ENCODE results near the gene LRRC41.
"Not testable (repeated sequence)": the region's sequence is repeated elsewhere in the genome, so short reads cannot be mapped to it uniquely, and the experiment has no call there.

DNA sequence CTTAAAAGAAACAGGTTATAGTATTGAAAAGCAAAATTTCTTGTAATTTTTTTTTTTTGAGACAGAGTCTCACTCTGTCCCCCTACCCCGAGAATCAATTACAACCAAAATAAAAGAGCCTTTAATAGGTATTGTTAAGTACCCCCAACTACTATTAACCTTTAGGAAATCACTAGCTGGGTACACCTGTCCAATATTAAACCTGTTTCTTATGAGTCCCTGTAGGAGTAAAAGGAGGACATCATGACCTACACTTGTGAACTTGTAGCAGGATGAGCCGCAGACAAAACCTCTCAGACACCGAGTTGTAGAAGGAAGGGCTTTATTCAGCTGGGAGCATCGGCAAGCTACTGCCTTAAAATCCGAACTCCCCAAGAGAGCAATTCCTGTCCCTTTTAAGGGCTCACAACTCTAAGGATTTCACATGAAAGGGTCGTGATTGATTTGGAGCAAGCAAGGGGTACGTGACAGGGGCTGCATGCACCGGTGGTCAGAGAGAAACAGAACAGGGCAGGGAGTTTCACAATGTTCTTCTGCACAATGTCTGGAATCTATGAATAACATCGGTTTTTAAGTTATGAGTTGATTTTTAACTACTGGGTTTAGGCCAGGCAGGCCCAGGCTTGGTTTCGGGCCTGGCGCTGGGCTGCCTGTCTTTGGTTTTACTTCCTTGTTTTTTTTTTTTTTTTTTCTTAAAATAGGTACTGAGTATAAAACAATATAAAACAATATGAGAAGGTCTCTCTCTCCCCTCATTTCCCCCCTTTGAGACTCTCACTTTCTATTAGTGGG lies 22.1 kb upstream of the LRRC41 start:
- TF ChIP-seq POLR2A (IDR thresholded peaks at IDR 0.05; ENCODE audit: low read length); GATA1 (IDR thresholded peaks at IDR 0.05; ENCODE audit: low read depth, low read length): not testable (repeated sequence)

Data from erythroblast (primary cell).